ENCODE results near the gene FHAD1. TPM values are rescaled to one million over a fixed set of nuclear protein-coding genes. Genes with fewer than 3 reads are reported as not detected.

Gene FHAD1
- total RNA-seq, 1 donor from 2014 or later = not detected

DNA sequence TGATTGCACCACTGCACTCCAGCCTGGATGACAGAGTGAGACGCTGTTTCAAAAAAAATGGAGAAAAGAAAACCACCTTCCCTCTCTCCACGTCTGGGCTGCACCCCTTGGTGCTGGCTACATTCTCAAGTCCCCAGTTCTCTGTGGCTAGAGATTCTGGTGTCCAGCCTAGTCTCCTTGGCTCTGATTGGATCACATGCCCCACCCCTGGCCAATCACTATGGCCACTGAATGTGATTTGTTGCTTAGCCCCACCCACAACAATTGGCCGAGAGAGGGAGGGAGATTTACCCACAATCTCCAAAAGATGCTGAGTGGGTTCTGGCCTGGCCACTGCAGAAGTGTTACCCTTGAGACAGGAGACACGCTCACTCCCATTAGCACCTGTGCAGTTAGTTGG lies 39.4 kb downstream of the FHAD1 start:
- no peak overlapping the region for H3K4me3 Mint-ChIP-seq (ENCODE audit: unreplicated experiment)
- H3K27ac Mint-ChIP-seq (ENCODE audit: unreplicated experiment) = no peak overlapping the region
- H3K36me3 Mint-ChIP-seq (ENCODE audit: unreplicated experiment) = no peaks in the 10 kb centered on the region
- peaks cover 4% of the 10 kb centered on the region for H3K9me3 Mint-ChIP-seq (ENCODE audit: unreplicated experiment)
- H3K27me3 Mint-ChIP-seq (ENCODE audit: unreplicated experiment) = no peaks in the 10 kb centered on the region
- no peaks in the 10 kb centered on the region for H3K4me1 Mint-ChIP-seq (ENCODE audit: low read depth, unreplicated experiment)
- no peak for DNase-seq
- TF ChIP-seq, protein P1, sequence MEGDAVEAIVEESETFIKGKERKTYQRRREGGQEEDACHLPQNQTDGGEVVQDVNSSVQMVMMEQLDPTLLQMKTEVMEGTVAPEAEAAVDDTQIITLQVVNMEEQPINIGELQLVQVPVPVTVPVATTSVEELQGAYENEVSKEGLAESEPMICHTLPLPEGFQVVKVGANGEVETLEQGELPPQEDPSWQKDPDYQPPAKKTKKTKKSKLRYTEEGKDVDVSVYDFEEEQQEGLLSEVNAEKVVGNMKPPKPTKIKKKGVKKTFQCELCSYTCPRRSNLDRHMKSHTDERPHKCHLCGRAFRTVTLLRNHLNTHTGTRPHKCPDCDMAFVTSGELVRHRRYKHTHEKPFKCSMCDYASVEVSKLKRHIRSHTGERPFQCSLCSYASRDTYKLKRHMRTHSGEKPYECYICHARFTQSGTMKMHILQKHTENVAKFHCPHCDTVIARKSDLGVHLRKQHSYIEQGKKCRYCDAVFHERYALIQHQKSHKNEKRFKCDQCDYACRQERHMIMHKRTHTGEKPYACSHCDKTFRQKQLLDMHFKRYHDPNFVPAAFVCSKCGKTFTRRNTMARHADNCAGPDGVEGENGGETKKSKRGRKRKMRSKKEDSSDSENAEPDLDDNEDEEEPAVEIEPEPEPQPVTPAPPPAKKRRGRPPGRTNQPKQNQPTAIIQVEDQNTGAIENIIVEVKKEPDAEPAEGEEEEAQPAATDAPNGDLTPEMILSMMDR (IDR thresholded peaks at IDR 0.05; ENCODE audit: partially characterized antibody, unreplicated experiment) = no peak

DNA sequence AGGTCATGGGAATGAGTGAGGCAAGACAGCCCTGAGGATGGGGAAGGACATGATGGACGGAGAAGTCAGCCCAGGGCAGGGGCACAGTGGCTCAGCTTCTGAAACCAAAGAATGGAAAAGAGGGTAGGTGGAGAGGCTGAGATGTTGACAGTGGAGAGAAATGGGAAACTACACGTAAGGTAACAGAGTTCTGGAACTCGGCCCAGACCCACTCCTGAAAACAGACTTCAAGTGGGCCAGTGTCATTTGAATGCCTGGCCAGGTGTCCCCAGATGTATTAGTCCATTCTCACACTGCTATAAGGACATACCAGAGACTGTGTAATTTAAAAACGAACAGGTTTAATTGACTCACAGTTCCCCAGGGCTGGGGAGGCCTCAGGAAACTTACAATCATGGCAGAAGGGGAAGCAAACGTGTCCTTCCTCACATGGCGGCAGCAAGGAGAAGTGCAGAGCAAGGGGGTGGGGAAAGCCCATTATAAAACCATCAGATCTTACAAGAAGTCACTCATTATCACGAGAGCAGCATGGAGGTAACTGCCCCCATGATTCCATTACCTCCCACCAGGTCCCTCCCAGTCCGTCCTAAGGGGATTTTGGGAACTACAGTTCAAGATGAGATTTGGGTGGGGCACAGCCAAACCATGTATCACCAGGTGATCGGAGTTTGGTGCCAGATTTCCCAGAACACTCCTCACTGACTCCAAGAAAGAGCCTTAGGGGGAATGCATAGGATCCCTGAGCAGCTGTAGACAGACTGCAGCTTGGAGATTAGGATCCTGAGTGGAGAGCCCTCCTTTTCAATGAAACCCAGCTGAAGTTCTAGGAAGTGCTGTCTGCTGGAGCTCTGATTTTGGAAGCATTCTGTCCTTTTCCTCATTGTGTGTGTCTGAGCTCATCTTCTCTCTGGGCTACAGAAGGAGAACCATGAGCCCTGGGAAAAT lies 40.3 kb downstream of the FHAD1 start:
- DNase-seq = no peak
- Mint-ChIP-seq H3K4me1 (ENCODE audit: low read depth, unreplicated experiment) (no peaks in the 10 kb centered on the region), H3K4me3 (ENCODE audit: unreplicated experiment) (no peak overlapping the region), H3K27me3 (ENCODE audit: unreplicated experiment) (no peaks in the 10 kb centered on the region), H3K27ac (ENCODE audit: unreplicated experiment) (no peak overlapping the region), H3K36me3 (ENCODE audit: unreplicated experiment) (no peaks in the 10 kb centered on the region), H3K9me3 (ENCODE audit: unreplicated experiment) (peaks cover 4% of the 10 kb centered on the region)
- TF ChIP-seq, protein P1 (IDR thresholded peaks at IDR 0.05; ENCODE audit: partially characterized antibody, unreplicated experiment) = no peak

- Mint-ChIP-seq H3K4me1 (ENCODE audit: low read depth, unreplicated experiment) (no peaks in the 10 kb centered on the region), H3K27ac (ENCODE audit: unreplicated experiment) (no peak overlapping the region), H3K36me3 (ENCODE audit: unreplicated experiment) (no peaks in the 10 kb centered on the region), H3K9me3 (ENCODE audit: unreplicated experiment) (peaks cover 4% of the 10 kb centered on the region), H3K27me3 (ENCODE audit: unreplicated experiment) (peaks cover 4% of the 10 kb centered on the region), H3K4me3 (ENCODE audit: unreplicated experiment) (no peak overlapping the region)
- DNase-seq = no peak
- TF ChIP-seq, protein P1 (IDR thresholded peaks at IDR 0.05; ENCODE audit: partially characterized antibody, unreplicated experiment) = peak; percentile 19
Measured at GRCh38 chr1:15288173-15288926, 41.3 kb downstream of the FHAD1 start.

DNA sequence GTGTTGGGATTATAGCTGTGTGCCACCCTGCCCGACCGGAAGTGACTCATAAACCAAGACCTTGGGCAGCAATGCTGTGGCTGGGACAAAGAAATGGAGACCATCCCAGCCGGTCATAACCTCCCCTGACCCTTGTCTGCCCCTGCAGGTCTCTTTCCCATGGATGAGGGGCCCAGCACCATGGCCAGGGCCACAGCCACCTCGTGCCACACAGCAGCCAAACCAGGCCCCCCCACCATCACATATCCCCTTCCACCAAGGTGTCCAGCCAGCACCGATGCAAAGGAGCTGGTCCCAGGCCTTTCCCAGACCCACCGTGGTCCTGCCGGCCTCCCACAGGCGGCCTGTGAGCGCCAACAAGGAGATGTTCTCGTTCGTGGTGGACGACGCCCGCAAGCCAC lies 42.2 kb downstream of the FHAD1 start:
- DNase-seq = no peak
- Mint-ChIP-seq H3K9me3 (ENCODE audit: unreplicated experiment) (peaks cover 4% of the 10 kb centered on the region), H3K4me3 (ENCODE audit: unreplicated experiment) (no peak overlapping the region), H3K4me1 (ENCODE audit: low read depth, unreplicated experiment) (no peaks in the 10 kb centered on the region), H3K27me3 (ENCODE audit: unreplicated experiment) (peaks cover 4% of the 10 kb centered on the region), H3K27ac (ENCODE audit: unreplicated experiment) (no peak overlapping the region), H3K36me3 (ENCODE audit: unreplicated experiment) (no peaks in the 10 kb centered on the region)
- TF ChIP-seq, protein P1 (IDR thresholded peaks at IDR 0.05; ENCODE audit: partially characterized antibody, unreplicated experiment) = no peak

Data from glutamatergic neuron (in vitro differentiated cells).